Activated T-helper 1 cell treated with anti-CD3 and anti-CD28 coated beads, Interleukin-12 subunit alpha, Interleukin-12 subunit beta, Interleukin-2, Interleukin-4 antibody, amounts not matched to agents 30 ng/mL and 10 ng/mL and 1 ng/mL, durations not matched to agents 14 hours and 24 hours and 36 hours (primary cell): ENCODE data around the gene UBE2J2. TPM values are rescaled to one million over a fixed set of nuclear protein-coding genes. Genes with fewer than 3 reads are reported as not detected.

Experiments used
- DNase-seq: peaks from one replicate; pipeline ENCODE4 v3.0.0; 2021; ENCODE audit warnings: low spot score
- H3K27ac Mint-ChIP-seq: one replicate; pipeline ENCODE4 v1.8.0; 2021; ENCODE audit warnings: mild to moderate bottlenecking, mixed read lengths
- H3K27me3 Mint-ChIP-seq: one replicate; pipeline ENCODE4 v1.8.0; 2022; ENCODE audit warnings: mild to moderate bottlenecking, moderate library complexity, mixed read lengths; ENCODE audit not compliant: insufficient read depth
- H3K36me3 Mint-ChIP-seq: one replicate; pipeline ENCODE4 v1.8.0; 2021; ENCODE audit warnings: low read depth, mixed read lengths
- H3K4me1 Mint-ChIP-seq: one replicate; pipeline ENCODE4 v1.8.0; 2021; ENCODE audit warnings: low read depth, mixed read lengths
- H3K4me3 Mint-ChIP-seq: one replicate; pipeline ENCODE4 v1.8.0; 2021; ENCODE audit warnings: mild to moderate bottlenecking, moderate library complexity, mixed read lengths
- H3K9me3 Mint-ChIP-seq: one replicate; pipeline ENCODE4 v1.8.0; 2021; ENCODE audit warnings: mixed read lengths
- intact Hi-C: fragments of 100-400 bp; cut with micrococcal nuclease; formaldehyde crosslinking; loops from one replicate; pipeline ENCODE4 v1.15.1; 2024
- total RNA-seq: library from RNA; stranded (reverse); gene quantifications from 2 replicates; pipeline ENCODE4 v1.2.3, GENCODE V29; 2022

UBE2J2 gene
- total RNA-seq, 1 donor from 2014 or later = 99.5 TPM

- Mint-ChIP-seq H3K27me3 (no peaks in the 10 kb centered on the region), H3K4me1 (peaks cover 36% of the 10 kb centered on the region), H3K4me3 (peak overlapping the region; percentile 77), H3K27ac (peak overlapping the region; percentile 63), H3K9me3 (no peaks in the 10 kb centered on the region), H3K36me3 (peaks cover 22% of the 10 kb centered on the region)
- intact Hi-C loops = loop anchor here (1.0 to 5.0 kb wide), 4 partner anchors 24 to 132 kb away; partner anchors contain the start of genes ACAP3, B3GALT6, MRPL20 and PUSL1
- DNase-seq = no peak
These were observed 1.3 kb upstream of the UBE2J2 start for GRCh38 chr1:1274931-1275431.

DNA sequence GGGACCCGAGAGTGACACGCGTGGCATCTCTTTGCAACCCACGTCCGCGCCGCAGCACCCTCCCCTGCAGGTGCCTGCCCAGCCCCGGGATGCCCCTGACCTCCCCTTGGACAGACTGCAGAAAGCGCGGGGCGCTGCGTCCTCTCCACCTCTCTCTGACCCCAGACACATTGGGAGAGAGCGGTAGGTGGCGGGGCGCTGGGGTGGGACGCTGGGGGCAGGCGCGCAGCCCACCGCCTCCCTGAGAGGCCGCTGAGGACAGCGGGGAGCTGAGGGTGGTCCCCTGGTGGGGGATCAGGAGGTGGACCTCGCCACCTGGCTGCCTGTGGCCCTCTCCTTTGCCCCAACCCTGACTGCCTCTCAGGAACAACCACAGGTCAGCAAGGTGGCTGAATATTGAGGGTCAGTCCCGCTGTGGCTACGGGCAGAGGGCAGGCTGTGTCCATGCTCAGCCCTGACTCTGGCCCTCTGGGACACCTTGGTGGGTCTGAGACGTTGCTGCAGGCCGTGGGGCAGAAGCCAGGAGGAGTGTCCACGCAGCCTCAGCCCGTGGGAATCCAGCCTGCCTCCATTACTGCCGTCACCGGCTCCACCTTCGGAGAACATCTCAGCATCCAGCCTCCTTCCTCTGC, 761 bp upstream of the UBE2J2 start:
- Mint-ChIP-seq H3K4me1 (peaks cover 40% of the 10 kb centered on the region), H3K4me3 (peak overlapping the region; percentile 77), H3K9me3 (no peaks in the 10 kb centered on the region), H3K36me3 (peaks cover 24% of the 10 kb centered on the region), H3K27me3 (no peaks in the 10 kb centered on the region), H3K27ac (peak overlapping the region; percentile 63)
- intact Hi-C loops = loop anchor here (1.0 to 5.0 kb wide), 4 partner anchors 23 to 133 kb away; partner anchors contain the start of genes ACAP3, B3GALT6, MRPL20 and PUSL1
- no peak for DNase-seq

- Mint-ChIP-seq H3K27me3 (no peaks in the 10 kb centered on the region), H3K4me1 (peaks cover 40% of the 10 kb centered on the region), H3K4me3 (peak overlapping the region; percentile 90), H3K9me3 (no peaks in the 10 kb centered on the region), H3K27ac (peak overlapping the region; percentile 63), H3K36me3 (peaks cover 24% of the 10 kb centered on the region)
- DNase-seq = no peak
- intact Hi-C loops = loop anchor here (1.0 to 5.0 kb wide), 4 partner anchors 34 to 157 kb away; partner anchors contain the start of genes ACAP3, B3GALT6, C1orf159 and MRPL20
These were observed 494 bp downstream of the UBE2J2 start for GRCh38 chr1:1273209-1273511.

- no peak for DNase-seq
- Mint-ChIP-seq H3K4me1 (peaks cover 40% of the 10 kb centered on the region), H3K9me3 (no peaks in the 10 kb centered on the region), H3K27me3 (no peaks in the 10 kb centered on the region), H3K36me3 (peaks cover 24% of the 10 kb centered on the region), H3K4me3 (peak overlapping the region; percentile 90), H3K27ac (peak overlapping the region; percentile 63)
- intact Hi-C loops = loop anchor here (1.0 to 5.0 kb wide), 4 partner anchors 35 to 156 kb away; partner anchors contain the start of genes ACAP3, B3GALT6, C1orf159 and MRPL20
These were observed 1.1 kb downstream of the UBE2J2 start for GRCh38 chr1:1272341-1273208.

- no peak for DNase-seq
- Mint-ChIP-seq H3K36me3 (peaks cover 29% of the 10 kb centered on the region), H3K4me1 (peaks cover 39% of the 10 kb centered on the region), H3K27me3 (no peaks in the 10 kb centered on the region), H3K4me3 (peak overlapping the region; percentile 83), H3K9me3 (no peaks in the 10 kb centered on the region), H3K27ac (peak overlapping the region; percentile 40)
- intact Hi-C loops = loop anchor here (5.0 kb wide), 3 partner anchors 36 to 136 kb away; partner anchors contain the start of genes ACAP3, B3GALT6, MRPL20 and PUSL1
These were observed 2.8 kb downstream of the UBE2J2 start for GRCh38 chr1:1270813-1271212.

DNA sequence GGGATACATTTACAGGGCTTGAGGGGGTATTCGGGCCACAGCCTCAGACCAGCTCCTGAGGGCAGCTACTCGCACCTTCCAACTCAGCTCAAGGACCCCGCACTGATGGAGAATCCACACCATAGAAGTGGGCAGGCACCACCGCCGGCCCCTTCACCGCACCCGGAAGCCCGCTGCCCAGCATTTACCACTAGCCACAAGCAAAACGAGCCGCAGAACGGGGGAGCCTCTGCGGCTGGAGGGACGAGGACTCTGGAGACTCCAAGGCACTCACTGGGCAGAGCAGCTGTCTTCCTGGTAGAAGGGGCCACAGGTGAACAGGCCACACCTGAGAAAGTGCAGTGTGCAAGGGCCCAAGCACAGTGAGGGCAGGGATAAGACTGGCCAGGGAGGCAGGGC, 5.4 kb downstream of the UBE2J2 start:
- H3K27me3 Mint-ChIP-seq = no peaks in the 10 kb centered on the region
- no peak for DNase-seq
- H3K4me1 Mint-ChIP-seq = peaks cover 34% of the 10 kb centered on the region
- H3K36me3 Mint-ChIP-seq = peaks cover 36% of the 10 kb centered on the region
- no peak overlapping the region for H3K27ac Mint-ChIP-seq
- intact Hi-C loops = no loop called here
- no peaks in the 10 kb centered on the region for H3K9me3 Mint-ChIP-seq
- no peak overlapping the region for H3K4me3 Mint-ChIP-seq

- peaks cover 30% of the 10 kb centered on the region for H3K4me1 Mint-ChIP-seq
- DNase-seq = no peak
- H3K4me3 Mint-ChIP-seq = no peak overlapping the region
- peaks cover 36% of the 10 kb centered on the region for H3K36me3 Mint-ChIP-seq
- intact Hi-C loops = no loop called here
- H3K9me3 Mint-ChIP-seq = no peaks in the 10 kb centered on the region
- no peak overlapping the region for H3K27ac Mint-ChIP-seq
- no peaks in the 10 kb centered on the region for H3K27me3 Mint-ChIP-seq
These were observed 6.0 kb downstream of the UBE2J2 start for GRCh38 chr1:1267488-1268283.

GRCh38 chr1:1264868-1265272, 8.8 kb downstream of the UBE2J2 start:
- no peaks in the 10 kb centered on the region for H3K27me3 Mint-ChIP-seq
- no peak overlapping the region for H3K27ac Mint-ChIP-seq
- peaks cover 13% of the 10 kb centered on the region for H3K4me1 Mint-ChIP-seq
- DNase-seq = no peak
- intact Hi-C loops = loop anchor here (2.0 kb wide), 1 partner anchor 142 kb away; no protein-coding TSS in a partner anchor
- H3K4me3 Mint-ChIP-seq = no peak overlapping the region
- H3K9me3 Mint-ChIP-seq = no peaks in the 10 kb centered on the region
- H3K36me3 Mint-ChIP-seq = peaks cover 30% of the 10 kb centered on the region

DNA sequence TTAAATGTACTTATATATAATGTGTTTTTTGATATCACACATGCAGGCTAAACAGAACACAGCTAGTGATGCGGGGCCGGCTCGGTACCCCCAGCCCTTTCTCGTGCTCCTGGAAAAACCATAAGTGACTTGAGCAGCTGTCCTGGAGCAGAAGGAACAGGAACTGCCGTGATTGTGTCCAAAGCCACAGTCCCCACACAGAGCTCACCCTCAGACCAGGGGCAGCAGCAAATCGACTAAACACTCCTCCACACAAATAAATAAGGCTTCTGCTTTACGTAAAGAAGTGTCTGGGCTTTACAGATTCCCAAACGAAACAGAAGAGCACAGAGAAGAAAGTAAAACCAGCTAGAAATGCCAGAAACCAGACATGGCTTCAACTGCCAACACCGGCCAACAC, 9.6 kb downstream of the UBE2J2 start:
- no peak for DNase-seq
- intact Hi-C loops = loop anchor here (2.0 kb wide), 1 partner anchor 141 kb away; no protein-coding TSS in a partner anchor
- peaks cover 35% of the 10 kb centered on the region for H3K36me3 Mint-ChIP-seq
- H3K27me3 Mint-ChIP-seq = no peaks in the 10 kb centered on the region
- H3K4me3 Mint-ChIP-seq = no peak overlapping the region
- peaks cover 11% of the 10 kb centered on the region for H3K4me1 Mint-ChIP-seq
- no peaks in the 10 kb centered on the region for H3K9me3 Mint-ChIP-seq
- H3K27ac Mint-ChIP-seq = no peak overlapping the region

GRCh38 chr1:1262758-1263157, 10.9 kb downstream of the UBE2J2 start:
- H3K27me3 Mint-ChIP-seq = no peaks in the 10 kb centered on the region
- peaks cover 11% of the 10 kb centered on the region for H3K4me1 Mint-ChIP-seq
- intact Hi-C loops = no loop called here
- H3K27ac Mint-ChIP-seq = no peak overlapping the region
- no peak for DNase-seq
- peaks cover 37% of the 10 kb centered on the region for H3K36me3 Mint-ChIP-seq
- H3K9me3 Mint-ChIP-seq = no peaks in the 10 kb centered on the region
- H3K4me3 Mint-ChIP-seq = no peak overlapping the region

DNA sequence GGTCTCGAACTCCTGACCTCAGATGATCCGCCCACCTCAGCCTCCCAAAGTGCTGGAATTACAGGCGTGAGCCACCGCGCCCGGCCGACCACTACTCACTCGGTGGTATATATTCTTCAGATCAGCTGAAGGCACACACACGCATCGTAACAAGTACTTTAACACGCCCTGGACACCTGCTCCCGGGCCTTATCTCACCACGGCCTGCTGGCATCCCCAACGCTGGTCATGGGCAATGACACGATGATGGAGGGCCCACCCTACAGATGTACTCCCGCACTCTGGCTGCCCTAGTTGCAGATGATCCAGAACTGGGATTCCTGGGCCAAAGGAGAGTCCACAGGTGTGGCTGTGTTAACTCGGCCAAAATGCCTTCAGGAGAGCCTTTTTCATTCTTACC, 11.6 kb downstream of the UBE2J2 start:
- H3K9me3 Mint-ChIP-seq = no peaks in the 10 kb centered on the region
- intact Hi-C loops = no loop called here
- no peak overlapping the region for H3K27ac Mint-ChIP-seq
- H3K27me3 Mint-ChIP-seq = no peaks in the 10 kb centered on the region
- DNase-seq = no peak
- H3K4me3 Mint-ChIP-seq = no peak overlapping the region
- peaks cover 11% of the 10 kb centered on the region for H3K4me1 Mint-ChIP-seq
- H3K36me3 Mint-ChIP-seq = peaks cover 38% of the 10 kb centered on the region

- no peak for DNase-seq
- H3K4me3 Mint-ChIP-seq = no peak overlapping the region
- no peaks in the 10 kb centered on the region for H3K27me3 Mint-ChIP-seq
- peaks cover 11% of the 10 kb centered on the region for H3K4me1 Mint-ChIP-seq
- intact Hi-C loops = no loop called here
- no peaks in the 10 kb centered on the region for H3K9me3 Mint-ChIP-seq
- H3K27ac Mint-ChIP-seq = no peak overlapping the region
- H3K36me3 Mint-ChIP-seq = peaks cover 40% of the 10 kb centered on the region
These were observed 12.7 kb downstream of the UBE2J2 start for GRCh38 chr1:1260843-1261560.
